HEK293T (cell line): ENCODE measurements around the gene AFG3L2.
"Not testable (repeated sequence)": the region's sequence is repeated elsewhere in the genome, so short reads cannot be mapped to it uniquely, and the experiment has no call there.

Experiments used
- CTCF ChIA-PET: fragments of 350-600 bp; formaldehyde crosslinking; extraction: SDS; loops from one replicate; lab custom pipeline; 2021; ENCODE audit warnings: antibody characterized with exemption, inconsistent platforms; lab: Yijun Ruan, JAX
- POLR2A ChIA-PET: fragments of 350-600 bp; formaldehyde crosslinking; extraction: SDS; loops from one replicate; lab custom pipeline; 2020; ENCODE audit warnings: antibody characterized with exemption, inconsistent platforms; lab: Yijun Ruan, JAX
- DNase-seq: peaks from one replicate; pipeline ENCODE4 v3.0.0; 2012; ENCODE audit warnings: mixed read lengths; ENCODE audit errors: extremely low spot score
- ARNT ChIP-seq: fragments of 450-650 bp; IDR thresholded peaks from 2 replicates; pipeline ENCODE4 v1.6.1; 2017; ENCODE audit warnings: mild to moderate bottlenecking
- BHLHE40 ChIP-seq: fragments of 450-650 bp; IDR thresholded peaks from 2 replicates; pipeline ENCODE4 v1.6.1; 2016; ENCODE audit warnings: mild to moderate bottlenecking, moderate library complexity, borderline replicate concordance
- CTBP1 ChIP-seq: fragments of 450-650 bp; IDR thresholded peaks from 2 replicates; pipeline ENCODE4 v1.6.1; 2016; ENCODE audit warnings: borderline replicate concordance
- ELF4 ChIP-seq: fragments of 450-650 bp; IDR thresholded peaks from 2 replicates; pipeline ENCODE4 v1.6.1; 2017; ENCODE audit warnings: antibody characterized with exemption
- FOXA1 ChIP-seq: fragments of 450-650 bp; IDR thresholded peaks from 2 replicates; pipeline ENCODE4 v1.6.1; 2016; ENCODE audit warnings: mild to moderate bottlenecking
- FOXK2 ChIP-seq: fragments of 450-650 bp; IDR thresholded peaks from 2 replicates; pipeline ENCODE4 v1.6.1; 2016; ENCODE audit warnings: mild to moderate bottlenecking
- FOXM1 ChIP-seq: fragments of 450-650 bp; IDR thresholded peaks from 2 replicates; pipeline ENCODE4 v1.6.1; 2017; ENCODE audit warnings: mild to moderate bottlenecking, borderline replicate concordance
- HDGF ChIP-seq: fragments of 450-650 bp; IDR thresholded peaks from 2 replicates; pipeline ENCODE4 v1.6.1; 2017; ENCODE audit warnings: antibody characterized with exemption, borderline replicate concordance
- L3MBTL2 ChIP-seq: fragments of 450-650 bp; conservative IDR thresholded peaks from 2 replicates; pipeline ENCODE4 v1.6.1; 2016; ENCODE audit warnings: mild to moderate bottlenecking
- LEF1 ChIP-seq: fragments of 450-650 bp; IDR thresholded peaks from 2 replicates; pipeline ENCODE4 v1.6.1; 2017; ENCODE audit warnings: mild to moderate bottlenecking, borderline replicate concordance
- NFRKB ChIP-seq: fragments of 450-650 bp; IDR thresholded peaks from 2 replicates; pipeline ENCODE4 v1.6.1; 2016; ENCODE audit warnings: mild to moderate bottlenecking, moderate library complexity
- PKNOX1 ChIP-seq: fragments of 450-650 bp; IDR thresholded peaks from 2 replicates; pipeline ENCODE4 v1.6.1; 2016
- SP1 ChIP-seq: fragments of 450-650 bp; IDR thresholded peaks from 2 replicates; pipeline ENCODE4 v1.6.1; 2017
- SUZ12 ChIP-seq: fragments of 450-650 bp; IDR thresholded peaks from 2 replicates; pipeline ENCODE4 v1.6.1; 2016; ENCODE audit warnings: mild to moderate bottlenecking
- TARDBP ChIP-seq: fragments of 450-650 bp; IDR thresholded peaks from 2 replicates; pipeline ENCODE4 v1.6.1; 2016
- ZNF384 ChIP-seq: fragments of 450-650 bp; IDR thresholded peaks from 2 replicates; pipeline ENCODE4 v1.6.1; 2016

Gene AFG3L2

GRCh38 chr18:12391487-12392165 is 14.6 kb upstream of the AFG3L2 start:
- peak; percentile 61 for DNase-seq
- ChIA-PET CTCF (interaction anchor here (0.6 to 0.7 kb wide), 2 partner anchors 8 to 200 kb away, joined by 3 to 4 read pairs; no protein-coding TSS in a partner anchor), POLR2A (no interaction called here)
- no peak for TF ChIP-seq SP1
- no peak for TF ChIP-seq ELF4
- TF ChIP-seq CTBP1: no peak
- TF ChIP-seq ZNF384: no peak
- no peak for TF ChIP-seq LEF1
- TF ChIP-seq PKNOX1: no peak
- no peak for TF ChIP-seq TARDBP
- TF ChIP-seq FOXK2: no peak
- no peak for TF ChIP-seq SUZ12
- no peak for TF ChIP-seq NFRKB
- TF ChIP-seq BHLHE40: no peak
- TF ChIP-seq HDGF: no peak
- TF ChIP-seq FOXA1: no peak
- no peak for TF ChIP-seq ARNT
- no peak for TF ChIP-seq FOXM1
- no peak for TF ChIP-seq L3MBTL2

- TF ChIP-seq FOXA1 (no peak), NFRKB (no peak), FOXM1 (no peak), LEF1 (no peak), FOXK2 (no peak), HDGF (no peak), CTBP1 (no peak), ELF4 (no peak), PKNOX1 (no peak)
- CTCF ChIA-PET: no interaction called here
- DNase-seq: no peak
- POLR2A ChIA-PET: no interaction called here
Observed at GRCh38 chr18:12388442-12388841, 11.4 kb upstream of the AFG3L2 start.

GRCh38 chr18:12384261-12384660 is 7.2 kb upstream of the AFG3L2 start:
- POLR2A ChIA-PET: interaction anchor here (1.1 kb wide), 1 partner anchor 77 kb away, joined by 3 read pairs; no protein-coding TSS in a partner anchor
- TF ChIP-seq SP1 (no peak), LEF1 (no peak)
- DNase-seq: no peak
- CTCF ChIA-PET: interaction anchor here (1.5 kb wide), 1 partner anchor 9 kb away, joined by 4 read pairs; no protein-coding TSS in a partner anchor

- POLR2A ChIA-PET: interaction anchor here (1.1 kb wide), 1 partner anchor 76 kb away, joined by 3 read pairs; no protein-coding TSS in a partner anchor
- DNase-seq: not testable (repeated sequence)
- CTCF ChIA-PET: interaction anchor here (0.5 kb wide), 1 partner anchor 7 kb away, joined by 3 read pairs; no protein-coding TSS in a partner anchor
Observed at GRCh38 chr18:12383759-12384158, 6.7 kb upstream of the AFG3L2 start.

- DNase-seq, CTCF ChIA-PET, POLR2A ChIA-PET: not testable (repeated sequence)
Observed at GRCh38 chr18:12382221-12382814, 5.3 kb upstream of the AFG3L2 start.

GRCh38 chr18:12378198-12378558 is 1.2 kb upstream of the AFG3L2 start:
- CTCF ChIA-PET, DNase-seq: not testable (repeated sequence)
- POLR2A ChIA-PET: interaction anchor here (1.4 kb wide), 1 partner anchor 324 kb away, joined by 4 read pairs; the partner anchor contains the start of gene CEP76

GRCh38 chr18:12377556-12378197 is 650 bp upstream of the AFG3L2 start:
- ChIA-PET CTCF (no interaction called here), POLR2A (interaction anchor here (0.6 to 1.4 kb wide), 11 partner anchors 8 to 530 kb away, joined by 3 to 5 read pairs (median 3); partner anchors contain the start of genes CEP76 and PRELID3A)
- no peak for DNase-seq
- TF ChIP-seq FOXM1: no peak
- TF ChIP-seq SUZ12: no peak
- TF ChIP-seq ELF4: no peak
- TF ChIP-seq HDGF: no peak
- no peak for TF ChIP-seq LEF1
- TF ChIP-seq BHLHE40: no peak
- no peak for TF ChIP-seq PKNOX1
- TF ChIP-seq FOXK2: no peak
- no peak for TF ChIP-seq SP1
- TF ChIP-seq ARNT: no peak
- TF ChIP-seq CTBP1: no peak
- no peak for TF ChIP-seq TARDBP
- no peak for TF ChIP-seq ZNF384
- TF ChIP-seq FOXA1: no peak
- TF ChIP-seq L3MBTL2: no peak
- no peak for TF ChIP-seq NFRKB
